Mucosa of stomach (tissue), 1 donor: ENCODE data around the gene MBOAT1.

ENCODE experiments used
- H3K27me3 ChIP-seq: one replicate; pipeline ENCODE4 v1.7.0; 2013; ENCODE audit warnings: mild to moderate bottlenecking, low read length; ENCODE audit not compliant: control insufficient read depth, insufficient read depth
- H3K36me3 ChIP-seq: one replicate; pipeline ENCODE4 v1.7.0; 2013; ENCODE audit warnings: low read length; ENCODE audit not compliant: control insufficient read depth, insufficient read depth
- H3K4me1 ChIP-seq: one replicate; pipeline ENCODE4 v1.7.0; 2013; ENCODE audit warnings: mild to moderate bottlenecking, low read length; ENCODE audit not compliant: control insufficient read depth, insufficient read depth
- H3K4me3 ChIP-seq: one replicate; pipeline ENCODE4 v1.7.0; 2013; ENCODE audit warnings: low read length
- H3K9ac ChIP-seq: one replicate; pipeline ENCODE4 v1.7.0; 2013; ENCODE audit warnings: mild to moderate bottlenecking, low read length, moderate library complexity
- H3K9me3 ChIP-seq: one replicate; pipeline ENCODE4 v1.7.0; 2013; ENCODE audit warnings: mild to moderate bottlenecking, low read length, moderate library complexity; ENCODE audit not compliant: control insufficient read depth
- donor health status: Pancreatic carcinoma.

MBOAT1 gene

GRCh38 chr6:20096536-20096935 lies 115.7 kb downstream of the MBOAT1 start:
- Histone ChIP-seq H3K4me1 (no peaks in the 10 kb centered on the region), H3K4me3 (no peak overlapping the region), H3K27me3 (no peaks in the 10 kb centered on the region), H3K9me3 (no peaks in the 10 kb centered on the region), H3K36me3 (no peaks in the 10 kb centered on the region), H3K9ac (no peak overlapping the region)

- Histone ChIP-seq H3K9me3 (no peaks in the 10 kb centered on the region), H3K36me3 (no peaks in the 10 kb centered on the region), H3K9ac (no peak overlapping the region), H3K4me3 (no peak overlapping the region), H3K4me1 (no peaks in the 10 kb centered on the region), H3K27me3 (no peaks in the 10 kb centered on the region)
Observed at GRCh38 chr6:20095436-20095835, 116.8 kb downstream of the MBOAT1 start.

DNA sequence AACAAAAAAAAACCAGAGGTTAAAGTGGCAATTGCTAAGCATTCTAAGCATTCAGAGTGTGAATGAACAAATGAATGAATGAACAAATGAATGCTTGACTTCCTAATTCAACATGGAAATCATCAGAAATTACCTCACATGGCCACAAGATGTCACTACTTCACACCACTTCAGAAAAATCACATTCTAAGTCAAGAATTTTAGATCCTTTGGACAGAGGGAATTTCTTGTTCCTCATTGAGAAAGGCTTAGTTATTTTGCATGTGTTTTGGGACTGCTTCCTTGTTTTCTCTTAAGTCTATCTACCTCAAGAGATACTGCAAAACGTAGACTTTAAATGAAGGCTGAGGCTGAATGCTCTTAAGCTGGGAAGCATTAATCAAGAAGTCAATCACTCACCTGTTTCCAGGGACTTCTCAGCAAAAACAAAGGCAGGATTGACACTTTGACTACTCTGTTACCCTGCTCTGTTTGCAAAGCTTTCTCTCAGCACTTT lies 120.2 kb downstream of the MBOAT1 start:
- Histone ChIP-seq H3K9me3 (no peaks in the 10 kb centered on the region), H3K4me1 (no peaks in the 10 kb centered on the region), H3K4me3 (no peak overlapping the region), H3K36me3 (no peaks in the 10 kb centered on the region), H3K9ac (no peak overlapping the region), H3K27me3 (no peaks in the 10 kb centered on the region)

- no peak overlapping the region for H3K9ac ChIP-seq
- no peaks in the 10 kb centered on the region for H3K36me3 ChIP-seq
- no peaks in the 10 kb centered on the region for H3K27me3 ChIP-seq
- no peaks in the 10 kb centered on the region for H3K9me3 ChIP-seq
- H3K4me3 ChIP-seq: no peak overlapping the region
- no peaks in the 10 kb centered on the region for H3K4me1 ChIP-seq
Observed at GRCh38 chr6:20086992-20087391, 125.3 kb downstream of the MBOAT1 start.

GRCh38 chr6:20085817-20086216 lies 126.5 kb downstream of the MBOAT1 start:
- no peaks in the 10 kb centered on the region for H3K9me3 ChIP-seq
- no peaks in the 10 kb centered on the region for H3K36me3 ChIP-seq
- H3K4me1 ChIP-seq: no peaks in the 10 kb centered on the region
- no peak overlapping the region for H3K9ac ChIP-seq
- no peaks in the 10 kb centered on the region for H3K27me3 ChIP-seq
- no peak overlapping the region for H3K4me3 ChIP-seq

DNA sequence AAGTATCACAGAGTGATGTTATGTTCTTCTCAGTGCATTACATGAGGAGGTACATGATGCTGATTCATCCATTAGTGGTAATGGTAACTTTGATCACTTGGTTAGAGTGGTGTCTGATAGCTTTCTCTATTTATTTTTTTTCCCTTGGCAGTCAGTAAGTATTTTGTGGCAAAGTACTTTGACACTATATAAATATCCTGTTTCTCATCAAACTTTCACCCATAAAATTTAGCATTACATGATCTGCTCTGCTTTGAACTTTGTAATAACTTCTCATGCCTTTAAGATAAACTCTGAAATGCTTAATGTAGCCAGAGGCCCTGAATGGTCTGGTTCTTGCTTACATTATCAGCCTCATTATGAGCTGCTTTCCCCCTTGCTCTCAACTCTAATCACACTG lies 127.9 kb downstream of the MBOAT1 start:
- H3K9me3 ChIP-seq: no peaks in the 10 kb centered on the region
- H3K4me3 ChIP-seq: no peak overlapping the region
- H3K27me3 ChIP-seq: no peaks in the 10 kb centered on the region
- H3K36me3 ChIP-seq: no peaks in the 10 kb centered on the region
- H3K9ac ChIP-seq: no peak overlapping the region
- no peaks in the 10 kb centered on the region for H3K4me1 ChIP-seq

- no peaks in the 10 kb centered on the region for H3K36me3 ChIP-seq
- no peaks in the 10 kb centered on the region for H3K9me3 ChIP-seq
- no peaks in the 10 kb centered on the region for H3K4me1 ChIP-seq
- no peaks in the 10 kb centered on the region for H3K27me3 ChIP-seq
- no peak overlapping the region for H3K4me3 ChIP-seq
- no peak overlapping the region for H3K9ac ChIP-seq
Observed at GRCh38 chr6:20071998-20072397, 140.3 kb downstream of the MBOAT1 start.

GRCh38 chr6:20070047-20070446 lies 142.2 kb downstream of the MBOAT1 start:
- H3K36me3 ChIP-seq: no peaks in the 10 kb centered on the region
- H3K4me3 ChIP-seq: no peak overlapping the region

GRCh38 chr6:20069021-20069522 lies 143.2 kb downstream of the MBOAT1 start:
- Histone ChIP-seq H3K4me1 (no peaks in the 10 kb centered on the region), H3K9me3 (no peaks in the 10 kb centered on the region), H3K27me3 (no peaks in the 10 kb centered on the region), H3K36me3 (no peaks in the 10 kb centered on the region), H3K9ac (no peak overlapping the region), H3K4me3 (no peak overlapping the region)

More at GRCh38 chr6:20070047-20070446, 142.2 kb downstream of the MBOAT1 start:
- Histone ChIP-seq H3K4me1 (no peaks in the 10 kb centered on the region), H3K9me3 (no peaks in the 10 kb centered on the region), H3K27me3 (no peaks in the 10 kb centered on the region), H3K9ac (no peak overlapping the region)

DNA sequence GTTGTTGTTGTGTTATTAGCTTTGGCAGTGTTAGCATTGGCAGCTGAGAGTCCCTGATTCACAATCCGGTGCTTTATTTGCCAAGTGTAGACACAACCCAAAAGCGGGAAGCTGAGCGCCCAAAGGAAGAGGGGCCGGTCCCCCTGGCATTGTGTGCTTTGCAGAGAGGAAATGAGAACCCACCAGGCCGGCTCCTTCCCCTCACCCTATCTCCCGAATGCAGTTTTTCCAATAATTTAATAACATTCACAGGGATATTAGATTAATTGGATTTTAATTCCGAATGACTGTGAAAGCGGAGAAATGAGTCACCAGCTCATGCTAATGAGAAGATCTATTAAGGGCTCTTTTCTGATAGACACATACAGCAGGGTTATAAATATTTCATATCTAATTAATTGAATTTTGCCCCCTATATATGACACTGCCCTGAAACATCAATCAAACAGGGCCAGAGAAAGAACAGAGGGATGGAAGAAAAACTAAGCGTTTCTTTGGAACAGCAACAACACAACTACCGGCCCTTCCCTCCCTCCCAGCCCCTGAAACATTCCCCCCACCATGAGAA lies 143.8 kb downstream of the MBOAT1 start:
- Histone ChIP-seq H3K27me3 (no peaks in the 10 kb centered on the region), H3K9me3 (no peaks in the 10 kb centered on the region), H3K4me3 (no peak overlapping the region), H3K4me1 (no peaks in the 10 kb centered on the region), H3K9ac (no peak overlapping the region), H3K36me3 (no peaks in the 10 kb centered on the region)

- Histone ChIP-seq H3K27me3 (no peaks in the 10 kb centered on the region), H3K4me1 (no peaks in the 10 kb centered on the region), H3K36me3 (no peaks in the 10 kb centered on the region), H3K4me3 (no peak overlapping the region), H3K9me3 (no peaks in the 10 kb centered on the region), H3K9ac (no peak overlapping the region)
Observed at GRCh38 chr6:20061952-20062351, 150.3 kb downstream of the MBOAT1 start.

GRCh38 chr6:20060252-20060651 lies 152.0 kb downstream of the MBOAT1 start:
- Histone ChIP-seq H3K4me1 (no peaks in the 10 kb centered on the region), H3K9me3 (no peaks in the 10 kb centered on the region), H3K36me3 (no peaks in the 10 kb centered on the region), H3K4me3 (no peak overlapping the region), H3K9ac (no peak overlapping the region), H3K27me3 (no peaks in the 10 kb centered on the region)

- Histone ChIP-seq H3K27me3 (no peaks in the 10 kb centered on the region), H3K9ac (no peak overlapping the region), H3K4me1 (no peaks in the 10 kb centered on the region), H3K36me3 (no peaks in the 10 kb centered on the region), H3K9me3 (no peaks in the 10 kb centered on the region), H3K4me3 (no peak overlapping the region)
Observed at GRCh38 chr6:20058912-20059311, 153.4 kb downstream of the MBOAT1 start.
